Activated T-cell treated with anti-CD3 and anti-CD28 coated beads, Interleukin-2, amount 50 U/mL, for 24 hours (primary cell): ENCODE data around the gene ECEL1.

Experiments
- DNase-seq: peaks from one replicate; pipeline ENCODE4 v3.0.0-alpha.2; 2020
- H3K27ac Mint-ChIP-seq: 2 replicates; pipeline ENCODE4 v1.8.0; 2020; ENCODE audit warnings: mild to moderate bottlenecking, mixed read lengths
- H3K27me3 Mint-ChIP-seq: 2 replicates; pipeline ENCODE4 v1.8.0; 2020; ENCODE audit warnings: mixed read lengths
- H3K36me3 Mint-ChIP-seq: 2 replicates; pipeline ENCODE4 v1.8.0; 2020; ENCODE audit warnings: low read depth, mixed read lengths
- H3K4me1 Mint-ChIP-seq: 2 replicates; pipeline ENCODE4 v1.8.0; 2020; ENCODE audit warnings: low read depth, mixed read lengths
- H3K4me3 Mint-ChIP-seq: 2 replicates; pipeline ENCODE4 v1.8.0; 2020; ENCODE audit warnings: mild to moderate bottlenecking, moderate library complexity, mixed read lengths
- H3K9me3 Mint-ChIP-seq: 2 replicates; pipeline ENCODE4 v1.8.0; 2020; ENCODE audit warnings: mixed read lengths

Gene ECEL1

GRCh38 chr2:232512602-232513001 is 25.0 kb upstream of the ECEL1 start:
- no peak overlapping the region for H3K4me3 Mint-ChIP-seq
- H3K36me3 Mint-ChIP-seq: no peaks in the 10 kb centered on the region
- H3K9me3 Mint-ChIP-seq: no peaks in the 10 kb centered on the region
- no peak overlapping the region for H3K27ac Mint-ChIP-seq
- DNase-seq: no peak
- H3K4me1 Mint-ChIP-seq: no peaks in the 10 kb centered on the region
- H3K27me3 Mint-ChIP-seq: peaks cover 10% of the 10 kb centered on the region

- H3K36me3 Mint-ChIP-seq: no peaks in the 10 kb centered on the region
Observed at GRCh38 chr2:232511336-232511890, 23.8 kb upstream of the ECEL1 start.

GRCh38 chr2:232508251-232508650 is 20.6 kb upstream of the ECEL1 start:
- Mint-ChIP-seq H3K4me1 (peaks cover 6% of the 10 kb centered on the region), H3K36me3 (no peaks in the 10 kb centered on the region), H3K4me3 (no peak overlapping the region), H3K9me3 (no peaks in the 10 kb centered on the region), H3K27ac (no peak overlapping the region), H3K27me3 (peaks cover 40% of the 10 kb centered on the region)
- no peak for DNase-seq

More at GRCh38 chr2:232511336-232511890, 23.8 kb upstream of the ECEL1 start:
- Mint-ChIP-seq H3K27ac (no peak overlapping the region), H3K9me3 (no peaks in the 10 kb centered on the region), H3K27me3 (peaks cover 10% of the 10 kb centered on the region), H3K4me3 (no peak overlapping the region), H3K4me1 (no peaks in the 10 kb centered on the region)
- no peak for DNase-seq

GRCh38 chr2:232506709-232507108 is 19.1 kb upstream of the ECEL1 start:
- no peaks in the 10 kb centered on the region for H3K9me3 Mint-ChIP-seq
- H3K27me3 Mint-ChIP-seq: peaks cover 55% of the 10 kb centered on the region
- no peak overlapping the region for H3K4me3 Mint-ChIP-seq
- no peak for DNase-seq
- peaks cover 10% of the 10 kb centered on the region for H3K4me1 Mint-ChIP-seq
- no peak overlapping the region for H3K27ac Mint-ChIP-seq
- H3K36me3 Mint-ChIP-seq: no peaks in the 10 kb centered on the region

GRCh38 chr2:232505856-232506255 is 18.2 kb upstream of the ECEL1 start:
- Mint-ChIP-seq H3K36me3 (no peaks in the 10 kb centered on the region), H3K4me1 (peaks cover 10% of the 10 kb centered on the region), H3K4me3 (no peak overlapping the region), H3K27me3 (peaks cover 61% of the 10 kb centered on the region), H3K9me3 (no peaks in the 10 kb centered on the region), H3K27ac (no peak overlapping the region)
- DNase-seq: no peak

- Mint-ChIP-seq H3K27ac (no peak overlapping the region), H3K4me1 (peaks cover 10% of the 10 kb centered on the region), H3K4me3 (no peak overlapping the region), H3K9me3 (no peaks in the 10 kb centered on the region), H3K36me3 (no peaks in the 10 kb centered on the region), H3K27me3 (peaks cover 69% of the 10 kb centered on the region)
- DNase-seq: no peak
Observed at GRCh38 chr2:232504438-232504837, 16.8 kb upstream of the ECEL1 start.

- Mint-ChIP-seq H3K4me1 (peaks cover 10% of the 10 kb centered on the region), H3K36me3 (no peaks in the 10 kb centered on the region), H3K27me3 (peaks cover 72% of the 10 kb centered on the region), H3K4me3 (peak overlapping the region; percentile 38), H3K9me3 (no peaks in the 10 kb centered on the region), H3K27ac (no peak overlapping the region)
- DNase-seq: no peak
Observed at GRCh38 chr2:232503809-232504323, 16.2 kb upstream of the ECEL1 start.

GRCh38 chr2:232502911-232503808 is 15.5 kb upstream of the ECEL1 start:
- Mint-ChIP-seq H3K36me3 (no peaks in the 10 kb centered on the region), H3K4me3 (peak overlapping the region; percentile 55), H3K27ac (no peak overlapping the region), H3K27me3 (peaks cover 72% of the 10 kb centered on the region), H3K4me1 (peaks cover 10% of the 10 kb centered on the region), H3K9me3 (no peaks in the 10 kb centered on the region)
- peak; percentile 62 for DNase-seq

GRCh38 chr2:232502511-232502910 is 14.9 kb upstream of the ECEL1 start:
- Mint-ChIP-seq H3K27ac (no peak overlapping the region), H3K9me3 (no peaks in the 10 kb centered on the region), H3K27me3 (peaks cover 72% of the 10 kb centered on the region), H3K4me1 (peaks cover 10% of the 10 kb centered on the region), H3K36me3 (no peaks in the 10 kb centered on the region), H3K4me3 (peak overlapping the region; percentile 55)
- no peak for DNase-seq

GRCh38 chr2:232501794-232502390 is 14.3 kb upstream of the ECEL1 start:
- DNase-seq: no peak
- Mint-ChIP-seq H3K9me3 (no peaks in the 10 kb centered on the region), H3K4me3 (no peak overlapping the region), H3K27ac (no peak overlapping the region), H3K36me3 (no peaks in the 10 kb centered on the region), H3K27me3 (peaks cover 72% of the 10 kb centered on the region), H3K4me1 (peaks cover 10% of the 10 kb centered on the region)

- DNase-seq: no peak
- H3K27ac Mint-ChIP-seq: no peak overlapping the region
- peaks cover 69% of the 10 kb centered on the region for H3K27me3 Mint-ChIP-seq
- no peaks in the 10 kb centered on the region for H3K36me3 Mint-ChIP-seq
- peaks cover 10% of the 10 kb centered on the region for H3K4me1 Mint-ChIP-seq
- H3K9me3 Mint-ChIP-seq: no peaks in the 10 kb centered on the region
- H3K4me3 Mint-ChIP-seq: no peak overlapping the region
Observed at GRCh38 chr2:232501331-232501771, 13.7 kb upstream of the ECEL1 start.

GRCh38 chr2:232498452-232498851 is 10.8 kb upstream of the ECEL1 start:
- Mint-ChIP-seq H3K36me3 (no peaks in the 10 kb centered on the region), H3K27me3 (peaks cover 40% of the 10 kb centered on the region), H3K4me1 (peaks cover 5% of the 10 kb centered on the region), H3K27ac (no peak overlapping the region), H3K9me3 (no peaks in the 10 kb centered on the region), H3K4me3 (no peak overlapping the region)
- no peak for DNase-seq

- DNase-seq: no peak
- no peaks in the 10 kb centered on the region for H3K36me3 Mint-ChIP-seq
- no peak overlapping the region for H3K4me3 Mint-ChIP-seq
- H3K27ac Mint-ChIP-seq: no peak overlapping the region
- H3K27me3 Mint-ChIP-seq: peaks cover 31% of the 10 kb centered on the region
- peaks cover 1% of the 10 kb centered on the region for H3K4me1 Mint-ChIP-seq
- no peaks in the 10 kb centered on the region for H3K9me3 Mint-ChIP-seq
Observed at GRCh38 chr2:232497348-232497747, 9.7 kb upstream of the ECEL1 start.

- no peaks in the 10 kb centered on the region for H3K36me3 Mint-ChIP-seq
- no peaks in the 10 kb centered on the region for H3K4me1 Mint-ChIP-seq
- no peak overlapping the region for H3K27ac Mint-ChIP-seq
- H3K4me3 Mint-ChIP-seq: no peak overlapping the region
- peaks cover 24% of the 10 kb centered on the region for H3K27me3 Mint-ChIP-seq
- no peaks in the 10 kb centered on the region for H3K9me3 Mint-ChIP-seq
- DNase-seq: no peak
Observed at GRCh38 chr2:232496501-232497270, 9.1 kb upstream of the ECEL1 start.
